HG03521 (cell line): ENCODE results near the gene ABHD12B.
"Not testable (repeated sequence)": the region's sequence is repeated elsewhere in the genome, so short reads cannot be mapped to it uniquely, and the experiment has no call there.

ENCODE experiments used
- ATAC-seq: cut with Tn5 transposase; IDR thresholded peaks from one replicate; pipeline ENCODE4 v1.9.1; 2021; ENCODE audit warnings: mild to moderate bottlenecking, moderate library complexity; ENCODE audit not compliant: unreplicated experiment

ABHD12B gene

GRCh38 chr14:50892255-50892654 is 20.4 kb downstream of the ABHD12B start:
- ATAC-seq: no peak

GRCh38 chr14:50896421-50896820 is 24.6 kb downstream of the ABHD12B start:
- ATAC-seq: not testable (repeated sequence)

GRCh38 chr14:50897005-50897404 is 25.2 kb downstream of the ABHD12B start:
- ATAC-seq: not testable (repeated sequence)

GRCh38 chr14:50897658-50898175 is 25.9 kb downstream of the ABHD12B start:
- ATAC-seq: no peak

- no peak for ATAC-seq
These were observed 29.5 kb downstream of the ABHD12B start for GRCh38 chr14:50901361-50901760.

GRCh38 chr14:50904719-50905118 is 32.9 kb downstream of the ABHD12B start:
- no peak for ATAC-seq

- ATAC-seq: no peak
These were observed 34.6 kb downstream of the ABHD12B start for GRCh38 chr14:50906326-50907065.

GRCh38 chr14:50910495-50911420 is 38.9 kb downstream of the ABHD12B start:
- no peak for ATAC-seq

- no peak for ATAC-seq
These were observed 45.6 kb downstream of the ABHD12B start for GRCh38 chr14:50917449-50917848.

GRCh38 chr14:50919524-50919923 is 47.7 kb downstream of the ABHD12B start:
- ATAC-seq: not testable (repeated sequence)

- no peak for ATAC-seq
These were observed 48.8 kb downstream of the ABHD12B start for GRCh38 chr14:50920482-50921230.

- no peak for ATAC-seq
These were observed 51.0 kb downstream of the ABHD12B start for GRCh38 chr14:50922803-50923202.

GRCh38 chr14:50924236-50924635 is 52.4 kb downstream of the ABHD12B start:
- no peak for ATAC-seq

- ATAC-seq: no peak
These were observed 53.0 kb downstream of the ABHD12B start for GRCh38 chr14:50924843-50925242.

- ATAC-seq: no peak
These were observed 55.1 kb downstream of the ABHD12B start for GRCh38 chr14:50926851-50927386.

- no peak for ATAC-seq
These were observed 56.3 kb downstream of the ABHD12B start for GRCh38 chr14:50928002-50928635.

GRCh38 chr14:50929506-50929905 is 57.7 kb downstream of the ABHD12B start:
- ATAC-seq: no peak

- ATAC-seq: no peak
These were observed 59.7 kb downstream of the ABHD12B start for GRCh38 chr14:50931559-50931958.

- ATAC-seq: no peak
These were observed 60.3 kb downstream of the ABHD12B start for GRCh38 chr14:50932156-50932555.
